Tibial nerve (tissue), 4 donors: ENCODE data around the gene NEK10.

Experiments
- EP300 ChIP-seq, 2 donors: sonication (generic); formaldehyde crosslinking; IDR thresholded peaks; one replicate each; pipeline ENCODE4 v1.6.1; 2017; ENCODE audit warnings: antibody characterized with exemption in 2 of 2, mild to moderate bottlenecking in 1 of 2
- TF ChIP-seq, protein P1 (sequence below), 5 experiments: fragments of 200-600 bp in 3 of 5; fragments of 450-650 bp in 2 of 5; sonication (generic) in 3 of 5; IDR thresholded peaks; one replicate each; pipeline ENCODE4 v1.5.1; 2016 to 2019; ENCODE audit warnings: antibody characterized with exemption in 5 of 5, mild to moderate bottlenecking in 3 of 5, moderate library complexity in 2 of 5

- TF ChIP-seq, protein P1, sequence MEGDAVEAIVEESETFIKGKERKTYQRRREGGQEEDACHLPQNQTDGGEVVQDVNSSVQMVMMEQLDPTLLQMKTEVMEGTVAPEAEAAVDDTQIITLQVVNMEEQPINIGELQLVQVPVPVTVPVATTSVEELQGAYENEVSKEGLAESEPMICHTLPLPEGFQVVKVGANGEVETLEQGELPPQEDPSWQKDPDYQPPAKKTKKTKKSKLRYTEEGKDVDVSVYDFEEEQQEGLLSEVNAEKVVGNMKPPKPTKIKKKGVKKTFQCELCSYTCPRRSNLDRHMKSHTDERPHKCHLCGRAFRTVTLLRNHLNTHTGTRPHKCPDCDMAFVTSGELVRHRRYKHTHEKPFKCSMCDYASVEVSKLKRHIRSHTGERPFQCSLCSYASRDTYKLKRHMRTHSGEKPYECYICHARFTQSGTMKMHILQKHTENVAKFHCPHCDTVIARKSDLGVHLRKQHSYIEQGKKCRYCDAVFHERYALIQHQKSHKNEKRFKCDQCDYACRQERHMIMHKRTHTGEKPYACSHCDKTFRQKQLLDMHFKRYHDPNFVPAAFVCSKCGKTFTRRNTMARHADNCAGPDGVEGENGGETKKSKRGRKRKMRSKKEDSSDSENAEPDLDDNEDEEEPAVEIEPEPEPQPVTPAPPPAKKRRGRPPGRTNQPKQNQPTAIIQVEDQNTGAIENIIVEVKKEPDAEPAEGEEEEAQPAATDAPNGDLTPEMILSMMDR (IDR thresholded peaks at IDR 0.05) = no peak
- TF ChIP-seq EP300 (IDR thresholded peaks at IDR 0.05) = no peak
Measured at GRCh38 chr3:27213450-27213849, 155.7 kb downstream of the NEK10 start.
